ENCODE results near the gene PDE4A. TPM values are rescaled to one million over a fixed set of nuclear protein-coding genes. Genes with fewer than 3 reads are reported as not detected.

PDE4A gene
- total and polyA plus RNA-seq, 10 of the 15 experiments (the other 5 are each of a cell fraction or from before 2014, with no cell fraction given): 0.24 to 13.3 (median 4.9) TPM

- no peak overlapping the region for H3K4me2 ChIP-seq (ENCODE audit: control insufficient read depth, insufficient read depth)
- FAIRE-seq (no peak), ATAC-seq (no peak), DNase-seq (ENCODE audit: low read depth, low spot score) (no peak)
- ChIA-PET RAD21 (ENCODE audit: unreplicated experiment) (no interaction called here), CTCF (no interaction called here), SMC1A (ENCODE audit: uncharacterized antibody, unreplicated experiment) (interaction anchor here (0.7 kb wide), 1 partner anchor 38 kb away, joined by 3 read pairs; no protein-coding TSS in a partner anchor), POLR2A (no interaction called here)
- no peak overlapping the region for H3K4me3 ChIP-seq
- no peak for TF ChIP-seq MYB (IDR thresholded peaks at IDR 0.05; ENCODE audit: borderline replicate concordance, low read depth, low read length)
- no peak for TF ChIP-seq MXI1 (IDR thresholded peaks at IDR 0.05; ENCODE audit: low read depth, low read length)
- no peak for TF ChIP-seq HCFC1 (IDR thresholded peaks at IDR 0.05; ENCODE audit: low read length)
- no peak for TF ChIP-seq SUPT20H (IDR thresholded peaks at IDR 0.05; ENCODE audit: borderline replicate concordance, control insufficient read depth, low read depth, low read length)
- TF ChIP-seq NFYB (IDR thresholded peaks at IDR 0.05; ENCODE audit: insufficient read depth, low read depth, low read length): no peak
- no peak for TF ChIP-seq CREB1 (IDR thresholded peaks at IDR 0.05; ENCODE audit: low read depth)
- TF ChIP-seq TCF12 (IDR thresholded peaks at IDR 0.05; ENCODE audit: low read depth, low read length): no peak
- TF ChIP-seq SIN3A (IDR thresholded peaks at IDR 0.05; ENCODE audit: low read depth, low read length): no peak
- TF ChIP-seq CTCF (IDR thresholded peaks at IDR 0.05 in 2 of 3, conservative IDR thresholded peaks at IDR 0.05 in 1 of 3; ENCODE audit: control insufficient read depth in 2 of 3, extremely low read depth in 1 of 3, insufficient read depth in 1 of 3, low read depth in 3 of 3, low read length in 3 of 3): no peak
- TF ChIP-seq MAX (IDR thresholded peaks at IDR 0.05; ENCODE audit: low read depth, low read length): no peak
- no peak for TF ChIP-seq ELK1 (IDR thresholded peaks at IDR 0.05; ENCODE audit: low read depth, low read length)
- TF ChIP-seq ZBTB33 (IDR thresholded peaks at IDR 0.05): no peak
- no peak for TF ChIP-seq CEBPZ (IDR thresholded peaks at IDR 0.05; ENCODE audit: low read depth, low read length)
- TF ChIP-seq SMAD1 (IDR thresholded peaks at IDR 0.05; ENCODE audit: low read depth, partially characterized antibody): no peak
- in situ Hi-C loops (cut with MboI) (no loop called here), intact Hi-C loops (cut with micrococcal nuclease; ENCODE audit: unreplicated experiment) (no loop called here)
- H3K4me1 ChIP-seq (ENCODE audit: control insufficient read depth, insufficient read depth, low read length): peaks cover 4% of the 10 kb centered on the region; the same call in 1 of the 2 replicates
- H2AFZ ChIP-seq (ENCODE audit: control insufficient read depth, low read depth, low read length): no peak overlapping the region
- H3K9me3 ChIP-seq (replicated peaks; ENCODE audit: control insufficient read depth, insufficient read depth, low read length): no peaks in the 10 kb centered on the region
- peaks cover 2 to 4% of the 10 kb centered on the region in 2 experiments; a peak in 1 of 4 replicates for H3K36me3 ChIP-seq (ENCODE audit: control insufficient read depth in 2 of 2, insufficient read depth in 2 of 2, low read length in 1 of 2)
- no peaks in the 10 kb centered on the region for H4K20me1 ChIP-seq (ENCODE audit: control insufficient read depth, insufficient read depth)
- H3K9ac ChIP-seq (ENCODE audit: control insufficient read depth, insufficient read depth, low read length): no peak overlapping the region
- 68% methylated on average over 4 of the region's 4 CpGs for WGBS (ENCODE audit: insufficient coverage, insufficient replicate concordance, low lambda C conversion rate, missing lambda C conversion rate)
- no peaks in the 10 kb centered on the region for H3K79me2 ChIP-seq (ENCODE audit: control insufficient read depth, insufficient read depth, low read length)
- no peaks in the 10 kb centered on the region for H3K27me3 ChIP-seq (replicated peaks in 1 of 2; ENCODE audit: control insufficient read depth in 2 of 2, insufficient read depth in 2 of 2, low read length in 1 of 2)
- no peak overlapping the region for H3K27ac ChIP-seq (ENCODE audit: control insufficient read depth, insufficient read depth)
- no TSS peak for BruUV-seq (replicated peaks)
Measured at GRCh38 chr19:10462557-10462956, 42.2 kb downstream of the PDE4A start.

All from GM12878 (cell line).